ENCODE data around the gene HELB. TPM values are rescaled to one million over a fixed set of nuclear protein-coding genes. Genes with fewer than 3 reads are reported as not detected.

The HELB gene
- total and polyA plus RNA-seq, 10 of the 15 experiments (the other 5 are each of a cell fraction or from before 2014, with no cell fraction given): 0.58 to 10.0 (median 4.4) TPM

DNA sequence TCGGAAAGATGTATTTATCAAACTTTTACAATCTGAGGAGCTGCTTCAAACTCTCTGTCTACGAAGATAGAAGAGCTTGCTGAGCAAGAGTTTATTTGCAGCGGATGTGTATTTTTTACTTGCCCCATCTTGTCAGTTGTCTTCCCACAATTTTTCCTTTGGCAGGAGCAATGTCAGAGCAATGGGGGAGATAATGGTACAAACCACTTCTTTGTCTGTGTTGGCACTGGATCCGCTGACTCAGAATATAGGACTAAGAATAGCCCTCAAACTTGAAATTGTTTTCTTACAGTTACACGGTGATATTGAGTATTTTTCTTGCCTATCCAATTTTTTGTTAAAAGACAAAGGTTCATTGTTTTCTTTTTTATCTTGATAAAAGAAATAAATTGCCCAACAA, 27.6 kb downstream of the HELB start (continued):
- TF ChIP-seq, protein P1, sequence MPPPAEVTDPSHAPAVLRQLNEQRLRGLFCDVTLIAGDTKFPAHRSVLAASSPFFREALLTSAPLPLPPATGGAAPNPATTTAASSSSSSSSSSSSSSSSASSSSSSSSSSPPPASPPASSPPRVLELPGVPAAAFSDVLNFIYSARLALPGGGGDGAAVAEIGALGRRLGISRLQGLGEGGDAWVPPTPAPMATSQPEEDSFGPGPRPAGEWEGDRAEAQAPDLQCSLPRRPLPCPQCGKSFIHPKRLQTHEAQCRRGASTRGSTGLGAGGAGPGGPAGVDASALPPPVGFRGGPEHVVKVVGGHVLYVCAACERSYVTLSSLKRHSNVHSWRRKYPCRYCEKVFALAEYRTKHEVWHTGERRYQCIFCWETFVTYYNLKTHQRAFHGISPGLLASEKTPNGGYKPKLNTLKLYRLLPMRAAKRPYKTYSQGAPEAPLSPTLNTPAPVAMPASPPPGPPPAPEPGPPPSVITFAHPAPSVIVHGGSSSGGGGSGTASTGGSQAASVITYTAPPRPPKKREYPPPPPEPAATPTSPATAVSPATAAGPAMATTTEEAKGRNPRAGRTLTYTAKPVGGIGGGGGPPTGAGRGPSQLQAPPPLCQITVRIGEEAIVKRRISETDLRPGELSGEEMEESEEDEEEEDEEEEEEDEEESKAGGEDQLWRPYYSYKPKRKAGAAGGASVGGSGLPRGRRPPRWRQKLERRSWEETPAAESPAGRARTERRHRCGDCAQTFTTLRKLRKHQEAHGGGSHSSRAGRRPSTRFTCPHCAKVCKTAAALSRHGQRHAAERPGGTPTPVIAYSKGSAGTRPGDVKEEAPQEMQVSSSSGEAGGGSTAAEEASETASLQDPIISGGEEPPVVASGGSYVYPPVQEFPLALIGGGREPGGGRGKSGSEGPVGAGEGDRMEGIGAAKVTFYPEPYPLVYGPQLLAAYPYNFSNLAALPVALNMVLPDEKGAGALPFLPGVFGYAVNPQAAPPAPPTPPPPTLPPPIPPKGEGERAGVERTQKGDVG (CRISPR knock-in tag; IDR thresholded peaks at IDR 0.05): no peak

DNA sequence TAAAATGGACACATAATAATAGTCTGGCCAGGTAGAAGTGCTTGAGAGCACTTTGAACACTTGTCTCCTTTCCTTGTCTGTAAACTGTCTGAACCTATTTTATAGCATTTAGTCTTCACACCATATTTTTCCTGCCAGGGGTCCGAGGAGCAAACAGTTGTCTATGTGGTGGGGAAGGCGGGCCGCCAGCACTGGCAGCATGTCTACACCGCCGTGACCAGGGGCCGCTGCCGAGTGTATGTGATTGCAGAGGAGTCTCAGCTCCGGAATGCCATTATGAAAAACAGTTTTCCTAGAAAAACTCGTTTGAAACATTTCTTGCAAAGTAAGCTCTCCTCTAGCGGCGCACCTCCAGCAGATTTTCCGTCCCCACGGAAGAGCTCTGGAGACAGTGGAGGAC, 28.7 kb downstream of the HELB start:
- WGBS (ENCODE audit: insufficient coverage, insufficient replicate concordance, low lambda C conversion rate, missing lambda C conversion rate): 91% methylated on average over 13 of the region's 13 CpGs
- no peak for ATAC-seq
- H3K27ac ChIP-seq (ENCODE audit: control insufficient read depth, insufficient read depth): no peak overlapping the region
- no peaks in the 10 kb centered on the region for H3K79me2 ChIP-seq (ENCODE audit: control insufficient read depth, insufficient read depth, low read length)
- H3K36me3 ChIP-seq (ENCODE audit: control insufficient read depth in 2 of 2, insufficient read depth in 2 of 2, low read length in 1 of 2): peaks cover 0 to 13% of the 10 kb centered on the region in 2 experiments; a peak in 1 of 4 replicates
- no peaks in the 10 kb centered on the region for H3K27me3 ChIP-seq (replicated peaks in 1 of 2; ENCODE audit: control insufficient read depth in 2 of 2, insufficient read depth in 2 of 2, low read length in 1 of 2)
- H3K4me3 ChIP-seq: no peak overlapping the region
- no peaks in the 10 kb centered on the region for H3K9me3 ChIP-seq (replicated peaks; ENCODE audit: control insufficient read depth, insufficient read depth, low read length)
- no peak overlapping the region for H2AFZ ChIP-seq (ENCODE audit: control insufficient read depth, low read depth, low read length)
- intact Hi-C loops (cut with micrococcal nuclease; ENCODE audit: unreplicated experiment) (no loop called here), in situ Hi-C loops (cut with MboI) (no loop called here)
- no peak for DNase-seq (ENCODE audit: low read depth, low spot score)
- ChIA-PET CTCF (no interaction called here), SMC1A (ENCODE audit: uncharacterized antibody, unreplicated experiment) (no interaction called here), RAD21 (ENCODE audit: unreplicated experiment) (no interaction called here), POLR2A (no interaction called here)
- H3K4me1 ChIP-seq (ENCODE audit: control insufficient read depth, insufficient read depth, low read length): no peaks in the 10 kb centered on the region
- H4K20me1 ChIP-seq (ENCODE audit: control insufficient read depth, insufficient read depth): no peaks in the 10 kb centered on the region
- FAIRE-seq: no peak
- no peak overlapping the region for H3K4me2 ChIP-seq (ENCODE audit: control insufficient read depth, insufficient read depth)
- no TSS peak for BruUV-seq (replicated peaks)
- H3K9ac ChIP-seq (ENCODE audit: control insufficient read depth, insufficient read depth, low read length): no peak overlapping the region
- TF ChIP-seq RELA (IDR thresholded peaks at IDR 0.05; ENCODE audit: borderline replicate concordance, partially characterized antibody): no peak
- TF ChIP-seq EZH2 (IDR thresholded peaks at IDR 0.05; ENCODE audit: borderline replicate concordance, control insufficient read depth, low read depth, low read length): no peak
- TF ChIP-seq, protein P2, sequence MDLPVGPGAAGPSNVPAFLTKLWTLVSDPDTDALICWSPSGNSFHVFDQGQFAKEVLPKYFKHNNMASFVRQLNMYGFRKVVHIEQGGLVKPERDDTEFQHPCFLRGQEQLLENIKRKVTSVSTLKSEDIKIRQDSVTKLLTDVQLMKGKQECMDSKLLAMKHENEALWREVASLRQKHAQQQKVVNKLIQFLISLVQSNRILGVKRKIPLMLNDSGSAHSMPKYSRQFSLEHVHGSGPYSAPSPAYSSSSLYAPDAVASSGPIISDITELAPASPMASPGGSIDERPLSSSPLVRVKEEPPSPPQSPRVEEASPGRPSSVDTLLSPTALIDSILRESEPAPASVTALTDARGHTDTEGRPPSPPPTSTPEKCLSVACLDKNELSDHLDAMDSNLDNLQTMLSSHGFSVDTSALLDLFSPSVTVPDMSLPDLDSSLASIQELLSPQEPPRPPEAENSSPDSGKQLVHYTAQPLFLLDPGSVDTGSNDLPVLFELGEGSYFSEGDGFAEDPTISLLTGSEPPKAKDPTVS (IDR thresholded peaks at IDR 0.05; ENCODE audit: low read depth, low read length): no peak
- TF ChIP-seq TAF1 (IDR thresholded peaks at IDR 0.05; ENCODE audit: borderline replicate concordance, low read depth, low read length): no peak
- TF ChIP-seq PAX5 (IDR thresholded peaks at IDR 0.05; ENCODE audit: borderline replicate concordance, low read depth, low read length): no peak
- TF ChIP-seq, protein P3, sequence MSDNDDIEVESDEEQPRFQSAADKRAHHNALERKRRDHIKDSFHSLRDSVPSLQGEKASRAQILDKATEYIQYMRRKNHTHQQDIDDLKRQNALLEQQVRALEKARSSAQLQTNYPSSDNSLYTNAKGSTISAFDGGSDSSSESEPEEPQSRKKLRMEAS (IDR thresholded peaks at IDR 0.05; ENCODE audit: low read depth, low read length): no peak
- TF ChIP-seq CBX5 (IDR thresholded peaks at IDR 0.05; ENCODE audit: low read depth): no peak
- no peak for TF ChIP-seq KLF5 (IDR thresholded peaks at IDR 0.05; ENCODE audit: partially characterized antibody)
- TF ChIP-seq SPI1 (IDR thresholded peaks at IDR 0.05; ENCODE audit: borderline replicate concordance, insufficient read depth, low read depth, low read length): no peak
- no peak for TF ChIP-seq NR2C1 (IDR thresholded peaks at IDR 0.05)
- no peak for TF ChIP-seq NFYA (IDR thresholded peaks at IDR 0.05; ENCODE audit: borderline replicate concordance, low read depth, low read length)
- no peak for TF ChIP-seq NR2C2 (IDR thresholded peaks at IDR 0.05; ENCODE audit: borderline replicate concordance, control insufficient read depth, insufficient read length, low read depth)
- TF ChIP-seq IKZF2 (IDR thresholded peaks at IDR 0.05): no peak
- no peak for TF ChIP-seq RAD51 (IDR thresholded peaks at IDR 0.05)
- TF ChIP-seq POU2F2 (IDR thresholded peaks at IDR 0.05; ENCODE audit: borderline replicate concordance, low read depth, low read length): no peak
- TF ChIP-seq SMAD1 (IDR thresholded peaks at IDR 0.05; ENCODE audit: low read depth, partially characterized antibody): no peak
